H1 (cell line): ENCODE results near the gene TDP2. TPM values are rescaled to one million over a fixed set of nuclear protein-coding genes. Genes with fewer than 3 reads are reported as not detected.

Experiments used
- KDM4A ChIP-seq: IDR thresholded peaks from one replicate; pipeline ENCODE4 v1.7.1; 2012; ENCODE audit warnings: low read depth, mild to moderate bottlenecking, moderate library complexity, low read length, inconsistent platforms; ENCODE audit not compliant: severe bottlenecking
- polyA plus RNA-seq, 7 experiments: library from polyadenylated mRNA; depleted of rRNA in 3 of 7; stranded (reverse) in 5 of 7; unstranded in 2 of 7; fragments of >200 nt in 5 of 7; fragments of 200-250 nt in 2 of 7; gene quantifications; 1 replicate in 5 of 7; 2 replicates in 1 of 7; 4 replicates in 1 of 7; pipeline versions ENCODE4 v1.2.1 to v1.2.3, GENCODE V29; 2011 to 2013; ENCODE audit warnings: missing spikeins in 2 of 7, mixed read lengths in 2 of 7
- total RNA-seq: library from RNA; stranded (reverse); fragmentation: NEBNext Ultra II Directional; extraction: Animal tissue kit (Norgen Biotek cat#: 25700); gene quantifications from 2 replicates; pipeline ENCODE4 v1.2.1, GENCODE V29; 2021
- TF ChIP-seq, protein P1 (sequence below): fragments of 300-600 bp; sonication (generic); IDR thresholded peaks from 2 replicates; pipeline ENCODE4 v1.7.1; 2012; ENCODE audit warnings: low read length, moderate library complexity, mild to moderate bottlenecking, inconsistent platforms; ENCODE audit not compliant: insufficient replicate concordance

TDP2 gene
- total and polyA plus RNA-seq, 2 of the 8 experiments (the other 6 are each of a cell fraction or from before 2014, with no cell fraction given), result 18.8 to 51.6 TPM

DNA sequence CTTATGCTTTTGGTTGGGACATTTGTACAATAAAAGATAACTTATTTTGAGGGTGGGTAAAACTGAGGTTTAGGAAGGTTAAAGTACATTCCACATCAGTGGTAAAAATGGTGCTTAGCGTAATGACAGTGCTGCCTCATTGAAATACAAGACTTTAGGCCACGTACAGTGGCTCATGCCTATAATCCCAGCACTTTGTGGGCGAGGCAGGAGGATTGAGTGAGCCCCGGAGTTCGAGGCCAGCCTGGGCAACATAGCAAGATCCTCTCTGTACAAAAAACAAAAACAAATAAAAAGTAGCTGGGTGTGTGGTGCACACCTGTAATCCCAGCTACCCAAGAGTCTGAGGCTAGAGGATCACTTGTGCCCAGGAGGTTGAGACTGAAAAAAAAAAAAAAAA is 18.4 kb downstream of the TDP2 start (continued):
- TF ChIP-seq, protein P1, sequence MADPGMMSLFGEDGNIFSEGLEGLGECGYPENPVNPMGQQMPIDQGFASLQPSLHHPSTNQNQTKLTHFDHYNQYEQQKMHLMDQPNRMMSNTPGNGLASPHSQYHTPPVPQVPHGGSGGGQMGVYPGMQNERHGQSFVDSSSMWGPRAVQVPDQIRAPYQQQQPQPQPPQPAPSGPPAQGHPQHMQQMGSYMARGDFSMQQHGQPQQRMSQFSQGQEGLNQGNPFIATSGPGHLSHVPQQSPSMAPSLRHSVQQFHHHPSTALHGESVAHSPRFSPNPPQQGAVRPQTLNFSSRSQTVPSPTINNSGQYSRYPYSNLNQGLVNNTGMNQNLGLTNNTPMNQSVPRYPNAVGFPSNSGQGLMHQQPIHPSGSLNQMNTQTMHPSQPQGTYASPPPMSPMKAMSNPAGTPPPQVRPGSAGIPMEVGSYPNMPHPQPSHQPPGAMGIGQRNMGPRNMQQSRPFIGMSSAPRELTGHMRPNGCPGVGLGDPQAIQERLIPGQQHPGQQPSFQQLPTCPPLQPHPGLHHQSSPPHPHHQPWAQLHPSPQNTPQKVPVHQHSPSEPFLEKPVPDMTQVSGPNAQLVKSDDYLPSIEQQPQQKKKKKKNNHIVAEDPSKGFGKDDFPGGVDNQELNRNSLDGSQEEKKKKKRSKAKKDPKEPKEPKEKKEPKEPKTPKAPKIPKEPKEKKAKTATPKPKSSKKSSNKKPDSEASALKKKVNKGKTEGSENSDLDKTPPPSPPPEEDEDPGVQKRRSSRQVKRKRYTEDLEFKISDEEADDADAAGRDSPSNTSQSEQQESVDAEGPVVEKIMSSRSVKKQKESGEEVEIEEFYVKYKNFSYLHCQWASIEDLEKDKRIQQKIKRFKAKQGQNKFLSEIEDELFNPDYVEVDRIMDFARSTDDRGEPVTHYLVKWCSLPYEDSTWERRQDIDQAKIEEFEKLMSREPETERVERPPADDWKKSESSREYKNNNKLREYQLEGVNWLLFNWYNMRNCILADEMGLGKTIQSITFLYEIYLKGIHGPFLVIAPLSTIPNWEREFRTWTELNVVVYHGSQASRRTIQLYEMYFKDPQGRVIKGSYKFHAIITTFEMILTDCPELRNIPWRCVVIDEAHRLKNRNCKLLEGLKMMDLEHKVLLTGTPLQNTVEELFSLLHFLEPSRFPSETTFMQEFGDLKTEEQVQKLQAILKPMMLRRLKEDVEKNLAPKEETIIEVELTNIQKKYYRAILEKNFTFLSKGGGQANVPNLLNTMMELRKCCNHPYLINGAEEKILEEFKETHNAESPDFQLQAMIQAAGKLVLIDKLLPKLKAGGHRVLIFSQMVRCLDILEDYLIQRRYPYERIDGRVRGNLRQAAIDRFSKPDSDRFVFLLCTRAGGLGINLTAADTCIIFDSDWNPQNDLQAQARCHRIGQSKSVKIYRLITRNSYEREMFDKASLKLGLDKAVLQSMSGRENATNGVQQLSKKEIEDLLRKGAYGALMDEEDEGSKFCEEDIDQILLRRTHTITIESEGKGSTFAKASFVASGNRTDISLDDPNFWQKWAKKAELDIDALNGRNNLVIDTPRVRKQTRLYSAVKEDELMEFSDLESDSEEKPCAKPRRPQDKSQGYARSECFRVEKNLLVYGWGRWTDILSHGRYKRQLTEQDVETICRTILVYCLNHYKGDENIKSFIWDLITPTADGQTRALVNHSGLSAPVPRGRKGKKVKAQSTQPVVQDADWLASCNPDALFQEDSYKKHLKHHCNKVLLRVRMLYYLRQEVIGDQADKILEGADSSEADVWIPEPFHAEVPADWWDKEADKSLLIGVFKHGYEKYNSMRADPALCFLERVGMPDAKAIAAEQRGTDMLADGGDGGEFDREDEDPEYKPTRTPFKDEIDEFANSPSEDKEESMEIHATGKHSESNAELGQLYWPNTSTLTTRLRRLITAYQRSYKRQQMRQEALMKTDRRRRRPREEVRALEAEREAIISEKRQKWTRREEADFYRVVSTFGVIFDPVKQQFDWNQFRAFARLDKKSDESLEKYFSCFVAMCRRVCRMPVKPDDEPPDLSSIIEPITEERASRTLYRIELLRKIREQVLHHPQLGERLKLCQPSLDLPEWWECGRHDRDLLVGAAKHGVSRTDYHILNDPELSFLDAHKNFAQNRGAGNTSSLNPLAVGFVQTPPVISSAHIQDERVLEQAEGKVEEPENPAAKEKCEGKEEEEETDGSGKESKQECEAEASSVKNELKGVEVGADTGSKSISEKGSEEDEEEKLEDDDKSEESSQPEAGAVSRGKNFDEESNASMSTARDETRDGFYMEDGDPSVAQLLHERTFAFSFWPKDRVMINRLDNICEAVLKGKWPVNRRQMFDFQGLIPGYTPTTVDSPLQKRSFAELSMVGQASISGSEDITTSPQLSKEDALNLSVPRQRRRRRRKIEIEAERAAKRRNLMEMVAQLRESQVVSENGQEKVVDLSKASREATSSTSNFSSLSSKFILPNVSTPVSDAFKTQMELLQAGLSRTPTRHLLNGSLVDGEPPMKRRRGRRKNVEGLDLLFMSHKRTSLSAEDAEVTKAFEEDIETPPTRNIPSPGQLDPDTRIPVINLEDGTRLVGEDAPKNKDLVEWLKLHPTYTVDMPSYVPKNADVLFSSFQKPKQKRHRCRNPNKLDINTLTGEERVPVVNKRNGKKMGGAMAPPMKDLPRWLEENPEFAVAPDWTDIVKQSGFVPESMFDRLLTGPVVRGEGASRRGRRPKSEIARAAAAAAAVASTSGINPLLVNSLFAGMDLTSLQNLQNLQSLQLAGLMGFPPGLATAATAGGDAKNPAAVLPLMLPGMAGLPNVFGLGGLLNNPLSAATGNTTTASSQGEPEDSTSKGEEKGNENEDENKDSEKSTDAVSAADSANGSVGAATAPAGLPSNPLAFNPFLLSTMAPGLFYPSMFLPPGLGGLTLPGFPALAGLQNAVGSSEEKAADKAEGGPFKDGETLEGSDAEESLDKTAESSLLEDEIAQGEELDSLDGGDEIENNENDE, result no peak
- TF ChIP-seq KDM4A, result no peak
